ENCODE data around the gene PIK3C2B. TPM values are rescaled to one million over a fixed set of nuclear protein-coding genes. Genes with fewer than 3 reads are reported as not detected.
A peak's percentile ranks its signal among the peaks of the same experiment; 100 is the strongest.

The PIK3C2B gene
- total RNA-seq, 1 donor from 2014 or later = 151 TPM

- ChIA-PET CTCF (interaction anchor here (1.7 to 3.6 kb wide), 2 partner anchors 14 to 33 kb away, joined by 4 to 14 read pairs; no protein-coding TSS in a partner anchor), POLR2A (interaction anchor here (2.2 to 7.3 kb wide), 3 partner anchors 14 to 34 kb away, joined by 8 to 127 read pairs (median 64); partner anchors contain the start of gene PIK3C2B)
- TF ChIP-seq, protein P1, sequence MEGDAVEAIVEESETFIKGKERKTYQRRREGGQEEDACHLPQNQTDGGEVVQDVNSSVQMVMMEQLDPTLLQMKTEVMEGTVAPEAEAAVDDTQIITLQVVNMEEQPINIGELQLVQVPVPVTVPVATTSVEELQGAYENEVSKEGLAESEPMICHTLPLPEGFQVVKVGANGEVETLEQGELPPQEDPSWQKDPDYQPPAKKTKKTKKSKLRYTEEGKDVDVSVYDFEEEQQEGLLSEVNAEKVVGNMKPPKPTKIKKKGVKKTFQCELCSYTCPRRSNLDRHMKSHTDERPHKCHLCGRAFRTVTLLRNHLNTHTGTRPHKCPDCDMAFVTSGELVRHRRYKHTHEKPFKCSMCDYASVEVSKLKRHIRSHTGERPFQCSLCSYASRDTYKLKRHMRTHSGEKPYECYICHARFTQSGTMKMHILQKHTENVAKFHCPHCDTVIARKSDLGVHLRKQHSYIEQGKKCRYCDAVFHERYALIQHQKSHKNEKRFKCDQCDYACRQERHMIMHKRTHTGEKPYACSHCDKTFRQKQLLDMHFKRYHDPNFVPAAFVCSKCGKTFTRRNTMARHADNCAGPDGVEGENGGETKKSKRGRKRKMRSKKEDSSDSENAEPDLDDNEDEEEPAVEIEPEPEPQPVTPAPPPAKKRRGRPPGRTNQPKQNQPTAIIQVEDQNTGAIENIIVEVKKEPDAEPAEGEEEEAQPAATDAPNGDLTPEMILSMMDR (IDR thresholded peaks at IDR 0.05) = no peak
- H3K27me3 Mint-ChIP-seq = no peaks in the 10 kb centered on the region
- H3K9me3 Mint-ChIP-seq = no peaks in the 10 kb centered on the region
- peak overlapping the region; percentile 91 for H3K27ac Mint-ChIP-seq
- H3K4me1 Mint-ChIP-seq = peaks cover 96% of the 10 kb centered on the region
- peak overlapping the region; percentile 35 for H3K4me3 Mint-ChIP-seq
- ATAC-seq (ENCODE audit: low read depth) (no peak), DNase-seq (no peak)
- H3K36me3 Mint-ChIP-seq (ENCODE audit: low read depth) = peaks cover 80% of the 10 kb centered on the region
- intact Hi-C loops (cut with micrococcal nuclease) = loop anchor here (2.0 kb wide), 1 partner anchor 14 kb away; no protein-coding TSS in a partner anchor
Measured at GRCh38 chr1:204460346-204460745, 34.3 kb downstream of the PIK3C2B start.

- H3K27me3 Mint-ChIP-seq = no peaks in the 10 kb centered on the region
- no peaks in the 10 kb centered on the region for H3K9me3 Mint-ChIP-seq
- peaks cover 80% of the 10 kb centered on the region for H3K36me3 Mint-ChIP-seq (ENCODE audit: low read depth)
- TF ChIP-seq, protein P1 (IDR thresholded peaks at IDR 0.05) = no peak
- ChIA-PET CTCF (no interaction called here), POLR2A (interaction anchor here (5.2 to 13.8 kb wide), 2 partner anchors 20 to 35 kb away, joined by 64 to 128 read pairs; partner anchors contain the start of gene PIK3C2B)
- intact Hi-C loops (cut with micrococcal nuclease) = loop anchor here (2.0 kb wide), 1 partner anchor 13 kb away; no protein-coding TSS in a partner anchor
- ATAC-seq (ENCODE audit: low read depth) (no peak), DNase-seq (no peak)
- H3K4me3 Mint-ChIP-seq = peak overlapping the region; percentile 29
- H3K4me1 Mint-ChIP-seq = peaks cover 94% of the 10 kb centered on the region
- peak overlapping the region; percentile 41 for H3K27ac Mint-ChIP-seq
Measured at GRCh38 chr1:204459706-204460105, 34.9 kb downstream of the PIK3C2B start.

- H3K4me1 Mint-ChIP-seq = peaks cover 94% of the 10 kb centered on the region
- intact Hi-C loops (cut with micrococcal nuclease) = no loop called here
- H3K27ac Mint-ChIP-seq = peak overlapping the region; percentile 59
- no peaks in the 10 kb centered on the region for H3K27me3 Mint-ChIP-seq
- no peak overlapping the region for H3K4me3 Mint-ChIP-seq
- no peaks in the 10 kb centered on the region for H3K9me3 Mint-ChIP-seq
- POLR2A ChIA-PET = interaction anchor here (0.6 to 13.8 kb wide), 7 partner anchors 8 to 59 kb away, joined by 3 to 128 read pairs (median 7); partner anchors contain the start of genes MDM4 and PIK3C2B
- H3K36me3 Mint-ChIP-seq (ENCODE audit: low read depth) = peaks cover 74% of the 10 kb centered on the region
- CTCF ChIA-PET = interaction anchor here (2.9 kb wide), 1 partner anchor 11 kb away, joined by 15 read pairs; no protein-coding TSS in a partner anchor
- TF ChIP-seq, protein P1 (IDR thresholded peaks at IDR 0.05) = no peak
- DNase-seq (no peak), ATAC-seq (ENCODE audit: low read depth) (no peak)
Measured at GRCh38 chr1:204457666-204458065, 36.9 kb downstream of the PIK3C2B start.

DNA sequence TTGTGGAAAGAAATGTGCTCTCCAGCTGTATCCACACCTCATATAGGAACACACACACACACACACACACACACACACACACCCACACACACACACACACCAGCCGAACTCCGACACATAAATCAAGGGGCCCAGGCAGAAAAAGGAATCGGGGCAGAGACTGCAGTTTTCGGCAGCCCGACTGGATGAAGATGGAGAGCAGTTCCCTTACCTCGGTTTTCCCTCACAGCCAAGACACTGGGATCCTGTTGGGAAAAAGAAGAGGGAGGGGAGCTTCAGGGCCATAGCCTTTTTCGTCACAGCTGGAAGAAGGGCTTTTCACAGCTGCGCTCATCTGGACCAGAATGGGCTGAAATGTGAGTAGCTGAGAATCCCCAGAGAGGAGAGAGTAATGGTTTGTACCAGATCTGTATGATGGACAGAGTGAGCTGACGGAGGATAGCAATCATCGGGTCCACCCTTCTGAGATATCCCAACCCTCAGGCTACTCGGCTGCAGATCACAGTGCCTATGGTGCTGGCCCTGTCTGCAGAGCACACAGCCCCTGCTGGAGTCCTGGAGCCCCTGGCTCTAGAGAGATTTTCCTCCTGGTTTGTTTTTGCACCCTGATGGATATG, 37.7 kb downstream of the PIK3C2B start:
- CTCF ChIA-PET = interaction anchor here (1.0 to 2.9 kb wide), 3 partner anchors 9 to 37 kb away, joined by 3 to 15 read pairs (median 3); no protein-coding TSS in a partner anchor
- POLR2A ChIA-PET = interaction anchor here (0.7 to 13.8 kb wide), 6 partner anchors 10 to 64 kb away, joined by 6 to 128 read pairs (median 10); partner anchors contain the start of genes MDM4 and PIK3C2B
- peak overlapping the region; percentile 52 for H3K27ac Mint-ChIP-seq
- H3K36me3 Mint-ChIP-seq (ENCODE audit: low read depth) = peaks cover 72% of the 10 kb centered on the region
- no peaks in the 10 kb centered on the region for H3K9me3 Mint-ChIP-seq
- H3K4me1 Mint-ChIP-seq = peaks cover 94% of the 10 kb centered on the region
- DNase-seq (no peak), ATAC-seq (ENCODE audit: low read depth) (no peak)
- no peak overlapping the region for H3K4me3 Mint-ChIP-seq
- intact Hi-C loops (cut with micrococcal nuclease) = no loop called here
- H3K27me3 Mint-ChIP-seq = no peaks in the 10 kb centered on the region
- TF ChIP-seq, protein P1 (IDR thresholded peaks at IDR 0.05) = no peak

GRCh38 chr1:204455831-204456145, 38.8 kb downstream of the PIK3C2B start:
- Mint-ChIP-seq H3K27ac (no peak overlapping the region), H3K36me3 (ENCODE audit: low read depth) (peaks cover 76% of the 10 kb centered on the region), H3K27me3 (no peaks in the 10 kb centered on the region), H3K4me1 (peaks cover 94% of the 10 kb centered on the region), H3K9me3 (no peaks in the 10 kb centered on the region), H3K4me3 (no peak overlapping the region)
- TF ChIP-seq, protein P1 (IDR thresholded peaks at IDR 0.05) = no peak
- intact Hi-C loops (cut with micrococcal nuclease) = no loop called here
- CTCF ChIA-PET = interaction anchor here (1.0 to 1.1 kb wide), 2 partner anchors 10 to 38 kb away, joined by 3 read pairs; no protein-coding TSS in a partner anchor
- no peak for DNase-seq
- ATAC-seq (ENCODE audit: low read depth) = no peak
- POLR2A ChIA-PET = interaction anchor here (2.6 to 13.8 kb wide), 4 partner anchors 11 to 60 kb away, joined by 7 to 413 read pairs (median 84); partner anchors contain the start of genes MDM4 and PIK3C2B

Measured in activated B cell treated with CpG ODN at 0.5 μM for 24 hours (primary cell).